Keratinocyte (primary cell): ENCODE measurements around the gene PHRF1. TPM values are rescaled to one million over a fixed set of nuclear protein-coding genes. Genes with fewer than 3 reads are reported as not detected.

ENCODE experiments used
- DNase-seq: peaks from one replicate; pipeline ENCODE4 v3.0.0-alpha.2; 2011; ENCODE audit warnings: low read depth, missing footprints, low spot score
- FAIRE-seq: peaks from 2 replicates; lab custom pipeline; 2011; peaks lifted over from hg19 to GRCh38; lab: Jason Lieb, UNC
- H2AFZ ChIP-seq: 2 replicates; pipeline ENCODE4 v1.6.0; 2012; ENCODE audit warnings: low read length, control low read depth, inconsistent platforms; ENCODE audit not compliant: control insufficient read depth
- H3K27ac ChIP-seq: 2 replicates; pipeline ENCODE4 v1.5.1; 2011; ENCODE audit warnings: low read length; ENCODE audit not compliant: control insufficient read depth, insufficient read depth
- H3K27me3 ChIP-seq: 3 replicates; pipeline ENCODE4 v1.6.0; 2011; ENCODE audit warnings: low read length; ENCODE audit not compliant: control insufficient read depth, insufficient read depth; ENCODE audit errors: extremely low read depth
- H3K36me3 ChIP-seq, 2 experiments: 2 replicates in 1 of 2; 3 replicates in 1 of 2; pipeline ENCODE4 v1.5.1; 2011; ENCODE audit warnings: low read length in 2 of 2, mild to moderate bottlenecking in 1 of 2; ENCODE audit not compliant: control insufficient read depth in 2 of 2, insufficient read depth in 2 of 2; ENCODE audit errors: extremely low read depth in 1 of 2
- H3K4me1 ChIP-seq: 3 replicates; pipeline ENCODE4 v1.5.1; 2011; ENCODE audit warnings: low read length; ENCODE audit not compliant: control insufficient read depth, insufficient read depth; ENCODE audit errors: extremely low read depth
- H3K4me2 ChIP-seq: 3 replicates; pipeline ENCODE4 v1.6.0; 2011; ENCODE audit warnings: low read depth, low read length; ENCODE audit not compliant: control insufficient read depth, insufficient read depth; ENCODE audit errors: extremely low read depth
- H3K4me3 ChIP-seq, 3 experiments: fragments of 200-600 bp in 1 of 3; sonication (generic) in 1 of 3; 2 replicates in 2 of 3; 3 replicates in 1 of 3; pipeline ENCODE4 v1.5.1; 2011 to 2016; ENCODE audit warnings: low read length in 3 of 3, mild to moderate bottlenecking in 3 of 3, control low read depth in 2 of 3, inconsistent platforms in 1 of 3, low read depth in 1 of 3, mixed read lengths in 1 of 3, mixed run types in 1 of 3, moderate library complexity in 1 of 3; ENCODE audit not compliant: control insufficient read depth in 2 of 3, insufficient read depth in 2 of 3; ENCODE audit errors: extremely low read depth in 1 of 3
- H3K79me2 ChIP-seq: 2 replicates; pipeline ENCODE4 v1.6.0; 2012; ENCODE audit warnings: low read length; ENCODE audit not compliant: control insufficient read depth, insufficient read depth
- H3K9ac ChIP-seq: 3 replicates; pipeline ENCODE4 v1.6.0; 2011; ENCODE audit warnings: low read length; ENCODE audit not compliant: control insufficient read depth, insufficient read depth; ENCODE audit errors: extremely low read depth
- H3K9me1 ChIP-seq: 3 replicates; pipeline ENCODE4 v1.6.0; 2011; ENCODE audit warnings: low read length; ENCODE audit not compliant: control insufficient read depth, insufficient read depth; ENCODE audit errors: extremely low read depth
- H3K9me3 ChIP-seq: 2 replicates; pipeline ENCODE4 v1.5.1; 2012; ENCODE audit warnings: low read depth, low read length; ENCODE audit not compliant: control insufficient read depth
- H4K20me1 ChIP-seq: 3 replicates; pipeline ENCODE4 v1.6.0; 2011; ENCODE audit warnings: low read length; ENCODE audit not compliant: control insufficient read depth, insufficient read depth; ENCODE audit errors: extremely low read depth
- EZH2 ChIP-seq: IDR thresholded peaks from one replicate; pipeline ENCODE4 v1.6.1; 2012; ENCODE audit warnings: inconsistent platforms, mild to moderate bottlenecking, low read length, moderate library complexity
- dilution Hi-C: fragments of 300-500 bp; cut with MboI; formaldehyde crosslinking; loops from one replicate; pipeline ENCODE4 v1.7.0; 2020; ENCODE audit warnings: low sequenced_read_pairs; ENCODE audit not compliant: extremely low pct_ligation_motif_present
- polyA plus RNA-seq, 5 experiments: library from polyadenylated mRNA; depleted of rRNA in 3 of 5; stranded (reverse) in 3 of 5; stranded (forward) in 1 of 5; unstranded in 1 of 5; fragments of >200 nt; gene quantifications; 1 replicate in 1 of 5; 2 replicates in 3 of 5; 3 replicates in 1 of 5; pipeline versions ENCODE4 v1.2.1 to v1.2.3, GENCODE V29; 2011 to 2012; ENCODE audit warnings: missing spikeins in 2 of 5, low read depth in 1 of 5, low replicate concordance in 1 of 5
- TF ChIP-seq, protein P1 (sequence below), 3 experiments: IDR thresholded peaks in 1 of 3; conservative IDR thresholded peaks in 1 of 3; optimal IDR thresholded peaks in 1 of 3; 2 replicates in 2 of 3; 3 replicates in 1 of 3; pipeline versions ENCODE3 to v1.5.1; 2011; ENCODE audit warnings: low read length in 3 of 3, mild to moderate bottlenecking in 3 of 3, moderate library complexity in 2 of 3, control low read depth in 1 of 3, inconsistent platforms in 1 of 3; ENCODE audit not compliant: insufficient read depth in 2 of 3; ENCODE audit errors: extremely low read depth in 1 of 3

Gene PHRF1
- polyA plus RNA-seq, 1 donor (not counting 4 experiments of a cell fraction or from before 2014, with no cell fraction given), result 10.7 TPM

DNA sequence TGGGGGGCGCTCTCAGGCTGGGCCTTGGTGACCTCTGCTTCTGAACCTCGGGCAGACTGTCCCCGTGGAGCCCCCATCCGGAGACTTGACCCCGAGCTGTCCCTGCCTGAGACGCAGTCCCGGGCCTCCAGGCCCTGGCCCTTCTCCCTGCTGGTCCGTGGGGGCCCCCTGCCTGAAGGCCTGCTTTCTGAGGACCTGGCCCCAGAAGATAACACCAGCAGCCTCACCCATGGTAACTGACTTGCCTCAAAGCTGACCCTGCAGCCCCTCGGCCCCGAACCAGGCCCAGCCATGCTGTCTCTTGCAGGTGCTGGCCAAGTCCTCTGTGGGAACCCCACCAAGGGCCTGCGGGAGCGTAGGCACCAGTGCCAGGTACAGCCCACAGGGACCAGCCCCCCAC lies 24.7 kb upstream of the PHRF1 start:
- Histone ChIP-seq H3K36me3 (no peaks in the 10 kb centered on the region), H3K27ac (no peak overlapping the region), H3K27me3 (peaks cover 24% of the 10 kb centered on the region), H2AFZ (no peak overlapping the region), H3K9ac (no peak overlapping the region), H4K20me1 (no peaks in the 10 kb centered on the region), H3K4me3 (no peak overlapping the region), H3K9me1 (no peaks in the 10 kb centered on the region), H3K4me1 (no peaks in the 10 kb centered on the region), H3K4me2 (no peak overlapping the region), H3K9me3 (no peaks in the 10 kb centered on the region), H3K79me2 (no peaks in the 10 kb centered on the region)
- dilution Hi-C loops, result no loop called here
- DNase-seq (no peak), FAIRE-seq (no peak)
- TF ChIP-seq, protein P1, sequence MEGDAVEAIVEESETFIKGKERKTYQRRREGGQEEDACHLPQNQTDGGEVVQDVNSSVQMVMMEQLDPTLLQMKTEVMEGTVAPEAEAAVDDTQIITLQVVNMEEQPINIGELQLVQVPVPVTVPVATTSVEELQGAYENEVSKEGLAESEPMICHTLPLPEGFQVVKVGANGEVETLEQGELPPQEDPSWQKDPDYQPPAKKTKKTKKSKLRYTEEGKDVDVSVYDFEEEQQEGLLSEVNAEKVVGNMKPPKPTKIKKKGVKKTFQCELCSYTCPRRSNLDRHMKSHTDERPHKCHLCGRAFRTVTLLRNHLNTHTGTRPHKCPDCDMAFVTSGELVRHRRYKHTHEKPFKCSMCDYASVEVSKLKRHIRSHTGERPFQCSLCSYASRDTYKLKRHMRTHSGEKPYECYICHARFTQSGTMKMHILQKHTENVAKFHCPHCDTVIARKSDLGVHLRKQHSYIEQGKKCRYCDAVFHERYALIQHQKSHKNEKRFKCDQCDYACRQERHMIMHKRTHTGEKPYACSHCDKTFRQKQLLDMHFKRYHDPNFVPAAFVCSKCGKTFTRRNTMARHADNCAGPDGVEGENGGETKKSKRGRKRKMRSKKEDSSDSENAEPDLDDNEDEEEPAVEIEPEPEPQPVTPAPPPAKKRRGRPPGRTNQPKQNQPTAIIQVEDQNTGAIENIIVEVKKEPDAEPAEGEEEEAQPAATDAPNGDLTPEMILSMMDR (optimal IDR thresholded peaks at IDR 0.05 in 1 of 3, IDR thresholded peaks at IDR 0.05 in 1 of 3, conservative IDR thresholded peaks at IDR 0.05 in 1 of 3; ENCODE audit: extremely low read depth in 1 of 3, insufficient read depth in 2 of 3, low read length in 3 of 3), result no peak
- TF ChIP-seq EZH2, result no peak

DNA sequence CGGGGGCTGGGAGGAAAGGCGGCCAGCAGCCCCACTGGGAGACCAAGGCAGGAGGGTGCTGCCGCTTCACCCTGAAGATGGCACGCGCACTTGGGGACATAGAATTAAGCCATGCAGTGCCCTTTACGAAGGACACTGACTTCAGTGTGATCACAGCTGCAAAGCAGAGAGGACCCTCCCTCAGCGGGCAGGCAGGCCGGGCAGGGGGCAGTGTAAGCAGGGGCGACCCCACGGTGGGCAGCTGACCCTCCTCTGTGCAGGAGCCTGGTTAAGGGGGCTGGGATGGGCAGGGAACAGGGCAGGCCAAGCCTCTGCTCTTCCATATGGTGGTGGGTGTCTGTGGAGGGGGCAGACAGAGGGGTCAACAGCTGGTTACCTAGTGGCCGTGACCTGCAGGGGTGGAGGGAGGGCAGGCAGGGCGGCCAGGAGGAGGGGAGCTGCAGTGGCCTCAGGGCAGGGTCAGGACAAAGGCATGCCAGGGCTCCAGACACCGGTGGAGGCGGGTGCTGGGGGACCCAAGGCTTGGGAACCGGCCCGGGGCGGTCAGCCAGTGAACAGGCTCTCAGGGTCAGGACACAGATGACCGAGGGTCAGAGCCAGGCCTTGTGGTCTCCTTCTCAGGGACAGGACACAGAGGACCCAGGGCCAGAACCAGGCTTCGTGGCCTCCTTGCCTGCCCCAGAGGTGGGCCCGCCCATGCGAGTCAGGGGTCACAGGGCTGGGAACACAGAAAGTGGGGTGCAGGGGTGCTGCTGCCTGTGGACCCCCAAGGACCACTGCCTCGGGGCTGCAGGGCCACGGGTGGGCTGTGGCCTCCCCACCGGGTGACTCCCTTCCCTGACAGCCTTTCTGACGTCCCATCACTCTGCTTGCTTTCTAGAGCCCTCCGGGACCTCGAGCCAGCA lies 22.9 kb upstream of the PHRF1 start:
- H3K9me1 ChIP-seq, result no peaks in the 10 kb centered on the region
- dilution Hi-C loops, result no loop called here
- no peaks in the 10 kb centered on the region for H3K36me3 ChIP-seq
- H3K79me2 ChIP-seq, result no peaks in the 10 kb centered on the region
- no peaks in the 10 kb centered on the region for H4K20me1 ChIP-seq
- no peak overlapping the region for H3K27ac ChIP-seq
- peaks cover 31% of the 10 kb centered on the region for H3K27me3 ChIP-seq
- no peaks in the 10 kb centered on the region for H3K9me3 ChIP-seq
- H3K4me2 ChIP-seq, result no peak overlapping the region
- no peak for FAIRE-seq
- H3K4me3 ChIP-seq, result no peak overlapping the region
- TF ChIP-seq, protein P1 (optimal IDR thresholded peaks at IDR 0.05 in 1 of 3, IDR thresholded peaks at IDR 0.05 in 1 of 3, conservative IDR thresholded peaks at IDR 0.05 in 1 of 3; ENCODE audit: extremely low read depth in 1 of 3, insufficient read depth in 2 of 3, low read length in 3 of 3), result no peak
- no peak for TF ChIP-seq EZH2
- no peaks in the 10 kb centered on the region for H3K4me1 ChIP-seq
- no peak overlapping the region for H3K9ac ChIP-seq
- DNase-seq, result no peak
- no peak overlapping the region for H2AFZ ChIP-seq
